Right forelimb (tissue), 1 donor: ENCODE data around the gene ZNF628.

Experiments used
- DNase-seq: peaks from one replicate; pipeline ENCODE4 v3.0.0-alpha.2; 2018

The ZNF628 gene

DNA sequence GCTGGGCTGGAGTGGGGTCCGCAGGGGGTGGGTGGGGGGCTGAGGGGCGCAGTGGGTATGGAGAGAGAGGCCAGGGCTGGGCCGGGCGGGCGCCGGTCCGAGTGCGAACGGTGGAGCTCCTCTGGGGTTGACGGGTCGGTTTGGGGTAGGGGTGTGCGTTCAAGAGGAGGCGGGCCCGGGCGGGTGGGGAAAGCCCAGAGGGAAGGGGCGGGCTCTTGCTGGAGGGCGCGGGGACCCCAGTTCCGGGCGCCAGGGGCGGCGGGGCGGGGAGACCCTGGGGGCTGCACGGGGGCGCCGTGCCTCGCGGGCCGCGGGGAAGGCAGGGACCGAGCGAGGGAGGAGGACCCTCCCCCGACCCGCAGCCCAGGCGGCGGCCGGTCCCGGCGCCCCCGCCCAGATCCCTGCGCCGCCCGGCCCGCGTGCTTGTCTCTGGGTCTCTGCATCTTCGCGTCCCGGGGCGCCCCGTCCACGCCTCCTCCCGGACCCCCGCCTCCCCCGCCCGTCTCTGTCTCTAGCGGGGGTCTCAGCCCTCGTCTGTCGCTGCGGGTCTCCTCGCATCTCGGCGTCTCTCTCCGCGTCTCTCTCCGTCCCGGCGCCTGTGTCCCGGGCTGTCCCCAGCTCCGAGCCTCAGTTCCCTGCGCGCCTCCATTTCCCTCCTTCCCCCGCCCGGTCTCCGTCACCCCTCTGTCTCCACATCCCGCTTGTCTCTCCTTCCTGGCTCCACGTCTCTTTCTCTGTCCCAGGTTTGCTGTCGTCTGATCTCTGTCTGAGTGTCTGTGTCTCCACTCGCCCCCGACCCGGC, 25.1 kb upstream of the ZNF628 start:
- no peak for DNase-seq

DNA sequence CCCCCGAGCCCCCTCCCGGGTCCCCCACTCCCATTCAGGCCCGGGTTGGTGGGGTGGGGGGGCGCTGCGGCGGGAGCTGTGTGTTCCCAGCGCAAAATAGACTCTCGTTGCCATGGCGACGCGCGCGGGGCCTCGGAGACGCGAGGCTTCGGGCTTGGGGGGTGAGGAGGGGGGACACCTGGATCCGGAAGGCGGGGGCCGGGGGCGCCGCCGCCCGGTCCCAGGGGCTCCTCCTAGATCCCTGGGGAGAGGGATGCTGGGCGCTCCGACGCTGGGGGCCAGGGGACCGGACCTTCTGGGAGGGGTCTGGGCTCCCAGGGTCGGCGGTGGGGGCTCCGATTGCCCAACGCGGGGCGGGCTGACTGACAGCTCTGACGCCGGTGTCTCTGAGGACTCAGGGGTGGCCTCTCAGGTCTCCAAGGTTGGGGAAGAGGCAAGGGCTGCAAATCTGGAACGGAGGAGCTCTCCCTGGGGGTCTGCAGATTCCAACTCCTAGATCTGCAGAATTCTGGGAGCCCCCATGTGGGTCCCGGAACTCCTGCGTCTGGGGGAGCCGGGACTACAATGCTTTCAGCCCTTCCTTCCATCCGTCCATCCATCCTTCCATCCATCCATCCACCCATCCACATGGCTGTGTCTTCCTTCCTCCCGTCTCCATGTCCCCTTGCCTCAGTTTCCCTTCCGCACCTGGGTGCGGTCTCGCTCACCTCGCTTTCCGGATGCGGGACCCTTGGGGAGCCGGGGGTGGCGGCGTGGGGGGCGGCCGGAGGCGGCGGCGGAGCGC, 24.3 kb upstream of the ZNF628 start:
- DNase-seq: no peak

DNA sequence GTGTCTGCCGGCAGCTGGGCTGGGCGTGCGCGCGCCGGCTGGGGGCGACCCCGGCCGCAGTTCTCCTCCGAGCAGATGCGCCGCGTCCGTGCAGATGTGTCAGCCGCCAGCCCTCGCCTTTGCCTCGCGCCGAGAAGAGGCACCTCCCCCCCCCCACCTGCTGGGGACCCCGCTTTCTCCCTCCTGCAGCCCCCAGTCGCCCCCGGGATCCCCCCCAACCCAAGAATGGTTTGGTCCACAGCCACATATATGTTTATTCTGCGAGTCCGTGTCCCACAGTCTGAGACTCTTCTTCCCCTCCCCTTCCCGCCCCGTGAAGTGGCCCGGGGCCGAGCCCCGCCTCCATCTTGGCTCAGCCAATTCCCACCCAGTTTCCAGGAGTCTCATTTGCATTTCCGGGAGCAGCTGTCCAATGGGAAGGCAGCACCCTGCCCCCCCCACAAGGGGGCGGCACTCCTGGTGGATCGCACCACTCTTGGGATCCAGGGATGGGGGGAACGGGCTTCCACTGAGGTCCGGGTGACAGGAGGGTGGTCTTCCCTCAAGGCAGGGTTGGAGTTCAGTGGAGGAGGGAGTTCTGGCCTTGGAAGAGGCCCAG, 23.6 kb upstream of the ZNF628 start:
- DNase-seq: peak; percentile 96

DNA sequence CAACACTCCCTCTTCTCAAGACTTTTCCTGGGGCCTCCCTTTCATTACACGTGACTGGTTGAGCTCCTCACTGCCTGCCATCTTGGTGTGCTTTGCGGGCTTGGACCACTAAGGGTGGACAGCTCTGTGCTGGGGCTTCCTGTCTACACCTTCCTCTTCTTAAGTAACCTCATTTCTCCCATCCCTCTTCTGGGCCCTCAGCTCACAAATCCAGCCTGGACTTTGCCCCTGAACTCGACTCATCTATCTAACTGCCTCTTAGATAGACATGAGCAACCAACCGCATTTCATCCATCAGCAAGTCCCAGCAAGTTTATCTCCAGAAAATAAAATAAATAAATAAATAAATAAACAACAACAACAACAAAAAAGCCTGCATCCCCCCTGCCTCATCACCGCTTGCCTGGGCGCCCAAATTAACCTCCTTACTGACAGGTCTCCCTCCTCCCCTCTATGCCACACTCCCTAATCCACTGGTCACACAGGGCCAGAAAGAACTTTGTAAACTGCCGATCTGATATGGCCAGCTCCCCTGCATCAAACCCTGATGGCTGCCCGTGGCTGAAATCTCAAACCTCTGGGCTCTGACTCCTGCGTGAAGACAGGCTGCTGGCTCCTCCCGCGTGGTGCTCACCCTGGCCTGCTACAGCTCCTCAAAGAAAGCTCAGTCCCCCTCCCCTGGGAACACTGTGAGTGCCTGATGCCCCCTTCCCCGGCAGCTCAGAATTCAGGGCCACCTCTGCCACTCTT, 22.7 kb upstream of the ZNF628 start:
- no peak for DNase-seq

DNA sequence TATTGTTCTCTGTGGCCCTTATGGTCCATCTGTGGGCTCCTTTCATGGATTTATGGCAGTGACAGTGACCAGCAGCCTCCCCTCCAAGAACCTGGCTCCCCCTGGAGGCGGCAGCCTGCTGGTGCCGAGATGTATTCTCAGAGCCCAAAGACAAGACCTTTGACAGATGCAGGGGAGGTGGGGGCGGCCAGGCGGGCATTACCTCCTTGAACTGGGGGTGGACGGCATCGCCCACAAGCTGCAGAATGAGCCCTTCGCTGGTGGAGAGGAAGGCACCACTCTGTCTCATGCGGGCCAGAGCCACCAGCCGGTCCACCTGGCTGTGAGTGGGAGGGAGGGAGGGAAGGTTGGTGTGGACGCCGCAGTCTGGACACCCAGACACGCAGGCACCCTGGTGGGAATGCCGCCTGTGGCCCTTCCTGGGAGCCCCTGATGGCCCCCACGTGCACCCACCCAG, 21.6 kb upstream of the ZNF628 start:
- no peak for DNase-seq

DNA sequence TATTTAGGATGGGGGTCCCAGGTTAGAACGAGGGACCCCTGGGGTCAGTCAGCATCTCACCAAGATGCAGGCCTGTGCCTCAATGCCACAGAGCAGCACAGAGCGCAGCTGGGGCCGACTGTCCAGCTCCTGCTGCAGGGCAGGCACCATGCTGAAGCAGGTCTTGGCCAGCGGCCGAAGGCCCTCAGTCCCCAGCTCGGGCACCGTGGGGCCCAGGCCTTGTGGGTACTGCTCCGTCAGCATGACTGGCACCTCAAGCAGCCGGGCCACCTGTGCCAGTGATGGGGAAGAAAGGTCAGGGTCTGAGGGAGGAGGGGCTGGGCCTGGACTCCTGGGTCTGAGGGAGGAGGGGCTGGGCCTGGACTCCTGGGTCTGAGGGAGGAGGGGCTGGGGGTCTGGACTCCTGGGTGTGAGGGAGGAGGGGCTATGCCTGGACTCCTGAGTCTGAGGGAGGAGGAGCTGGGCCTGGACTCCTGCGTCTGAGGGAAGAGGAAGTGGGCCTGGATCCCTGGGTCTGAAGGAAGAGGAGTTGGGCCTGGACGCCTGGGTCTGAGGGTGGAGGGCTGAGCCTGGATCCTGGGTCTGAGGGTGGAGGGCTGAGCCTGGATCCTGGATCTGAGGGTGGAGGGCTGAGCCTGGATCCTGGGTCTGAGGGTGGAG, 20.7 kb upstream of the ZNF628 start:
- DNase-seq: no peak

DNA sequence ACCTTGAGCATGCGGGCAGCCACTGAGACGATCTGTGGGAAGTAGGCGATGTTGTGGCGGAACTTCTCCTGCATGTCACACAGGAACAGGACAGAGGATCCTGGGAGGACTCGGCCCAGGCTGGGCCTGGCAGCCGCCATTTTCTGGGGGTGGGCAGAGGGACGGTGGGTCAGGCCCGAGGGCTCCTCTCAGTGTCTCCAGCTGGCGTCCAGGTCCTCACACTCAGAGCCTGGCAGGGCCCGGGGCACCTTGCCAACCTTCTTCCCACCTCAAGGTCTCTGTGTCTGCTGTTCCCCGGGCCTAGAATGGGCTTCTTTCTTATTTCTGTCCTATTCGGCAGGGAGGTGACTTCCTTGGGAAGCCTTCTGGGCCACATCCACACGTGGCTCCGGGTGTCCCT, 20.1 kb upstream of the ZNF628 start:
- no peak for DNase-seq

DNA sequence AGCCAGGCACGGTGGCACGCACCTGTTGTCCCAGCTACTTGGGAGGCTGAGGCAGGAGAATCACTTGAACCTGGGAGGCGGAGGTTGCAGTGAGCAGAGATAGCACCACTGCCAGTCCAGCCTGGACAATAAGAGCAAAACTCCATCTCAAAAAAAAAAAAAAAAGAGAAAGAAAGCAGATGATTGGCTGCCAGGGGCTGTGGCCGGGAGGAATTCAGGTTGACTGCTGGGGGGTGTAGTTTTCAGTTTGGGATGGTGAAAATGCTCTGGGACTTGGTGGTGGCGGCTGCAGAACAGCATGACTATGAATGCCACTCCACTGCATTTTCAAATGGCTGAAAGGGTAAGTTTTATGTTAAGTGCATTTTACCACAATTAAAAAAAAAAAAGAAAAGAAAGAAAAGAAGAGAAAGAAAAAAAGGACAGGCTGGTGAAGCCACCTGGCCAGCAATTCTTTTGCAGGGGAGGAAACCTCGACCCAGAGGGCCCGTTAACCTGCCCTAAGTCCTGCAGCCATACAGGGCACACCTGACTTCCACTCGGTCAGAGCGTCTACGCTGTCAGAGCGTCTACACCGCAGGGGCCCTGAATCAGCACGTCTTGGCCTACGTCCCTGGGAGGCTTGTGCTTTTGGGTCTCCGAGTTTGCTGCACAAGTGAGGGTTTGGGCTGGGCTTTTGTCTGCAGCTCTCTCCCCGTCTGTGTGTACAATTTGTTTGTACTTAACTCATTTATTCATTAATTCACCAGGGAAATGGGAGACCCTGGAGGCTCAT, 18.5 kb upstream of the ZNF628 start:
- DNase-seq: no peak

DNA sequence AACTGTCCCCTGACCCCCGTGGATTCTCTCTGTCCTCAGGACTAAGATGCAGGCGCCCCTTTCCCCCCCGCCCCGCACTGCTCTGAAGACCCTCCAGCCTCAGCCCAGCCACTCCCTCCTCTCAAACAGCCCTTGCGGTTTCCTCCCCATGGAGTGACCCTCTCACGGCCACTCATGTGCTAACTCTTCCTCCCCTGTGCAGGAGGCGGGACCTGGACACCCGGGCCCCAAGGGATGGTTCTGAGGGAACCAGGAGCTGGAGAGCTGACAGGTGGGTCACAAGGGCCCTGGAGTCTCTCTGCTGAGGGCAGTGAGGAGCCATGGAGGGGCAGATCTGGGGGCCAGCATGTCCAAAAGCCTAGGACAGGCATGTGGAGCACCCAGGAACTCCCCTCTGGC, 16.9 kb upstream of the ZNF628 start:
- no peak for DNase-seq

DNA sequence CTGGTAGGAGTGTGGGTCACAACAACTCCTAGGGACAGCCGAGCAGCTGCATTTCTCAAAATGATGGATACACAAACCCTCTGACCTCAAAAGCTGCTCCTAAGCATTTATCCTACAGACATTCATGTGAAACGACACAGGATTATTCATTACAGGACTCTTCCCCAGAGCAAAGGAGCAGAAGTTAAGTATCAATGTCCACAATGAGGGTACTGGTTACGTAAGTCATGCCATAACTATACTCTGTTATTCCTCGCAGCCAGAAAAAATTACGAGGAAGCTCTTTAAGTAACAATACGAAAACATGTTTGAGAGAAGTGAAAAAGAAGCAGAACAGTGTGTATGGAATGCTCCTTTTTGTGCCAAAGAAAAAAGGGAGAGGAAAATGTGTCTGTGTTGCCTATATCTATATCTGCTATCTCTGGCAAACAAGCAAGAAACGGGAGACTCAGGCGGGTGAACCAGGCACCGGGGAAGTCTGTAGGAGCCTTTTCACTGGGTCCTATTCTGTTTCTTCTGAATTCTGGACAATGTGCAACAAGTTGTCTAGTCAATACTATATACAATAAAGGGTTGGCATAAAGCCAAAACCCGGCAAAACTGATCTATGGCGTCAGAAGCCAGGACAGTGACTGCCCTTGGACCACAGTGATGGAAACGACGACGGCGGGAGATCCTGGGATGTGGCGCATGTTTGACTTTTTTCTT, 16.3 kb upstream of the ZNF628 start:
- no peak for DNase-seq

DNA sequence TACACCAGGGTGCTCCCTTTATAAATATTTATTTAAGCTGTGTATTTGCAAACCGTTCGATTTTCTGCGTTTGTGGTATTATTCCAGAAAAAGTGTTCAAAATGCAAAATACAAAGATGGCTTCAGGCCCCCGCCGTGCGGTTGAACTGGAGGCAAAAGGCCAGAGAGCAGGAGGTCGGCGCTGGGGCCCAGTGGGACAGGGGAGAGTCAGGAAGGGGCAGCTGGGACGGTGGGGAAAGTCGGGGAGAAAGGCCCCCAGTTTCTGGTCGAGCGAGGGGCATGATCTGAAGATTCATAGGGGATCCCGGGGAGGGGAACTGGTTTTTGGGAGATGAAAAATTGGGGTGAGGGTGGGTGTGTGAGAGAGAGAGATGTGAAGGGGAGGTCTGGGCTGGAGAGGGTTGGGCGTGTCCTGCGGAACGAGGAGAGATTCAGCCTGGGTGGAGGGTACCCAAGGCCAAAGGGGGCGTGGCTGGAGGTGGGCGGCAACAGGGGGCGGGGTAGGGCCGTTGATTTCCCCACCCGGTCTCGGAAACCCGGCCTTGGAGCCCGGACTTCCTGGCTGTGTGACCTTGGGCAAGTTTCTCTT, 15.7 kb upstream of the ZNF628 start:
- DNase-seq: peak; percentile 87

DNA sequence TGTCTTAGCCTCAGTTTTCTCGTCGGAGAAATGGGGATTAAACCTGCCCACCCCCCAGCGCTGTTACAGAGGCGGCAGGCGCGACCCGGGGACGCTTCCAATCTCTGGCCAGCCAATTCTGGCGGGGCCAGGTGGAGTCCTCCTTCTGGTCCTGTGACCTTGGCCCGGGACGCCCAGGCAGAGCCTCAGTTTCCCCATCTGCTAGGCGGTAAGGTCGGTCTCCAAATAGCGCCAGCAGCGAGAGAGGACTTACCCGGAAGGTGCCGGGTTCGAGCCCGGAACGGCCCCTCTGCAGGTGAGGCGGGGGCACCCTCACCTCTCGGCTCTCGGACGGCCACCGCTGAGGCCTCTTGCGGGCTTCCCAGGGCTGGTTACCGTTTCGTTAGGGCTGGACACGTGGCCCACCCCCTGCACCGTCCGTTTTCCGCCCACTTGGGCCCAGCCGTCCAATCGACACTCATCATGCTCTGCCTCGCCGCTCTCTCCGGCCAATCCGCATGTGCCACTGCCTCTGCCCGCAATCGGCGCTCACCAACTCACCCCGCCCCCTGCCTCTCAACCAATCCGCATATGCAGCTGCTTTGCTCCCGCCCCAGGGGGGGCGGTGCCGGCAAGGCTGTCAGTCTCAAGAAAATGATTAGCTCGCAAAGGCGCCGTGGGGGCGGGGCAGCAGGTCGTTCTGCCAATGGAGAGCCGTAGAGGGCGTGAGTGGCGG, 15.0 kb upstream of the ZNF628 start, which contains the start of gene ISOC2:
TSS of gene ISOC2 (minus strand) at position 384 of the 715 bp plus-strand sequence. CDS start 5,156 bp downstream, outside the sequence.
- DNase-seq: peak; percentile 100

DNA sequence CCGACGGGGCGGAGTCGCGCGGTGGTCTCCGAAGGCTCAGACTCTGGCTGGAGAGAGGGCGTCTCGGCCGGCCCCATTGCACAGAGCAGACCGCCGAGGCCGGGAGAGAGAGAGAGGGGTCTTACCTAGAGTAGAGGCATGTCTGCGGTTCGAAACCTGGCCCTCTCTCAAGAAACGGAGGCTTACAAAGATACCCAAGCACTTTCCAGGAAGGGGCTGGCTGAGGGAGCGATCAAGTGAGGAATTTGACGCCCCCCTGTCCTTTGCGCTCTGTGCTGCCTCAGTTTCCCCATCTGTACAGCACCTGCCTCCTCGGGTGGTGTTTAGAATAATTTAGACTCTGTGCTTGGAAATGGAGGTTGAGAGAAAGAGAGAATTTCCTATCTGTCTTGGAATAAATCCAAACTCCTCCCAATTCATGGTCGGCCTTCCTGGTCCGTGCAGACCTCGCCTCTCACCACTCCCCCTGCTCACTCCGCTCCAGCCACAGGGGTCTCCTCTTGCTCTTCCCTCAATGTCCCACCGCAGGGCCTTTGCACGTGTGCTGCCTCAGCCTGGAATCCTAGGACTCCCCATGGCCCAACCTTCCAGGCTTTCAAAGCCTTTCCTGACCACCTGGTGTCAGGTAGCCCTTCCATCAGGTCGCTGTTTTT, 14.3 kb upstream of the ZNF628 start:
- DNase-seq: no peak

DNA sequence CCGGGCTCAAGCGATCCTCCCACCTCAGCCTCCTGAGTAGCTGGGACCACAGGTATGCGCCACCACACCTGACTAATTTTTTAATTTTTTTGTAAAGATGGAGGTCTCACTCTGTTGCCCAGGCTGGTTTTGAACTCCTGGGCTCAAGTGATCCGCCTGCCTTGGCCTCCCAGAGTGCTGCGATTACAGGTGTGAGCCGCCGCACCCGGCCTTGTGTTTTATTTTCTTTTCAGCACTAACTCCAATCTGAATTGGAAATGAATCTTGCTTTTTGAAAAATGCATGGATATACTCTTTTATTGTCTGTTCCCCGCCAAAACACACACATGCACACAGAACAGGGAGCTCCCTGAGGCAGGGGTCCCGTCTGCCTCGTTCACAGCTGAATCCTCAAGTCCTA, 13.7 kb upstream of the ZNF628 start:
- DNase-seq: no peak

DNA sequence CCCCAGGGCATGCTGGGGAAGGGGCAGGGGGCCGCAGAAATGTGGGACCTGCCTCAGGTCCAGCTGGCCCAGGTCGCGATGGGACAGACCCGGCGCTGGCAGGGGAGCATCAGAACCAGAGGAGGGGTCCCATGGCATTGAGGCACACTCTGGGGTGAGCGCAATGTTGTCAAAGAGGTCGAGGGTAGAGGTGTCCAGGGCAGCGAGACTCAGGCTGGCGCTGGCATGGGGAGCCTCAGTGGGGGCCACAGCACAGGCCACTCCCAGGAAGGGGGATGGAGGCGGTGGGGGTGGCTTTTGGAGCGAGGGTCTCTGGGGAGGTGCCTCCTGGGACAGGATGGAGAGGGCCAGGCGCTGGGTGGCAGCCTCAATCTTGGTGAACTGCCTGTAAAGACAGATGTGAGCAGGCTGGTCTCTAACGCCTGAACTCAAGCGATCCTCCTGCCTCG, 12.8 kb upstream of the ZNF628 start:
- DNase-seq: no peak

DNA sequence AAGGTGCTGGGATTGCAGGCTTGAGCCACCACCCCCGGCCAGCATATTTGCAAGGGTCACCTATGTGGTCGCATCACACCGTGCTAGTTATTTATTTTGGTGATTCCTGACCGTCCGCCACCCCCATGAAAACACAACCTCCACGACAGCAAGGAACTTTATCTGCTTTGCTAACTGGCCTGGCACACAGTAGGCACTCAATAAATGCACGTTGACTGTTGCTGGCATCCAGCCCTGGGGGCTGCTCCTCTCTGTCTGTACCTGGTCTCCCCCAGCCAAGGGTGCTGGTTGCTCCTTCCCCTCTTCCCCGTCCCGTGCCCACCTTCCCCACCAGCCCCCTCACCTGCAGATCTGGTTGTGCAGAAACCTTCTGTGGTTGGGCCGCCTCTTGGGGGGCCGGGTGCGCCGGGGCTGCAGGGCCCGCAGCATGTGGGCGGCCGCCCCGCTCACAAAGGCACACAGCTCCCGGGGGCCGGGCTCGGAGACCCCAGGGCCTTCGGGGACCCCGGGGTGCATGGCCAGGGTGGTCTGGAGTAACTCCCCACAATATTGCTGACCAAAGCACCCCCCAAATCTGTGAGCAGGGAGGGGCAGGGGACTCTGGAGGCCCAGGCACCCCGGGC, 12.3 kb upstream of the ZNF628 start:
- no peak for DNase-seq

DNA sequence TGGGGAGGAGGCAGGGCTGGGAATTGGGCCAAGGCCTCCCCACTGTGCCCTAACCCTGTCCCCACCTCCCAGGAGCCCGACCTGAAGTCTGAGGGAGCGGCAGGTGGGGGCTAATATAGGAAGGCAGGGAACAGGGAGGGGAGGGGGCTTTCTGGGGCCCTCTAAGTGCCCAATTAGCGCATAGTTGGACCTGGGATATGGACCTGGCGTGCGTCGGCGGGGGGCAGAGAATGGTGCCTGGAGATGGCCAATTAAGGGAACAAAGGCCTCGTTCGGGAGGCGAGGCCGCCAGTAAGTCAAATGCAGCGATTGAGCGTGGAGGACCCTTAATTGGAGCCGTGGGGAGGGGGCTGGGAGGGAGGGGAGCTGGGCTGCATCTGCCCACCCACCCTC, 11.8 kb upstream of the ZNF628 start, which contains the start of gene C19orf85:
TSS of gene C19orf85 (minus strand) at position 90 of the 393 bp plus-strand sequence. CDS start 197 bp downstream, outside the sequence.
- no peak for DNase-seq

DNA sequence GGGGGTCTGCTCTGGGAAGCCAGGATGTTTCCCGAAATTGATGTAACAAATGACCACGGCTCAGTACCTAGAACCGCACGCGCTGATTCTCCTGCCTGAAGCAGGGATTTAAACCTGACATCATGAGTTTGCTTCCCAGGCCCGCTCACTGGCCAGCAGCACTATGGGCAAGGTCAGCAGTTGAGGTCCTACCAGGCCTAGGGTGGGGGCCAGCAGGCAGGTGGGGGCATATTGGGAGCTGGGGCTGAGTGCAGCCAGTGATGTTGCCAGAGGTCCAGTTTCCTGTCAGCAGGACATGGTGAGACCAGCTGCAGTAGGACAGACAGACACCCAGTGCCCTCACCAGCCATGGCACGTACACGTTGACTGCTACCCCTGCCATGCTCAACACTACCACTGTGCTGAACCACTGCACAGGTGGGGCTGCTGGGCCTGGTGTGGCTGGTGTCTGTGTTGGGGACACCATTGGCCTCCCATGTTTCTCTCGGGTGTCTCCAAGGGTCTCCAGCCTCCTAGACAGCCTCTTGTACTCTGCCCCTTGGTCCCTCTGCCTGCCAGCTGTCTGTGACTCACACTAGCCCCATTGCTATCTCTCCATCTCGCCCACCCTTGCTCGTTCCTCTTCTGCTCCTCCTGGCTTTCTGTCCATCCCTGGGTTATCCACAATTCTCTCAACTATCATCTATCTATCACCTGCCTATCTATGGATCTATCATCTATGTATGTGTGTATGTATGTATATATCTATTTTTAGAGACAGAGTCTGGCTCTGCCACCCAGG, 10.8 kb upstream of the ZNF628 start:
- no peak for DNase-seq
